ENCODE results near the gene HAUS7. TPM values are rescaled to one million over a fixed set of nuclear protein-coding genes. Genes with fewer than 3 reads are reported as not detected.

Gene HAUS7
- total and polyA plus RNA-seq, 2 of the 8 experiments (the other 6 are each of a cell fraction or from before 2014, with no cell fraction given), result 45.4 to 54.0 TPM

DNA sequence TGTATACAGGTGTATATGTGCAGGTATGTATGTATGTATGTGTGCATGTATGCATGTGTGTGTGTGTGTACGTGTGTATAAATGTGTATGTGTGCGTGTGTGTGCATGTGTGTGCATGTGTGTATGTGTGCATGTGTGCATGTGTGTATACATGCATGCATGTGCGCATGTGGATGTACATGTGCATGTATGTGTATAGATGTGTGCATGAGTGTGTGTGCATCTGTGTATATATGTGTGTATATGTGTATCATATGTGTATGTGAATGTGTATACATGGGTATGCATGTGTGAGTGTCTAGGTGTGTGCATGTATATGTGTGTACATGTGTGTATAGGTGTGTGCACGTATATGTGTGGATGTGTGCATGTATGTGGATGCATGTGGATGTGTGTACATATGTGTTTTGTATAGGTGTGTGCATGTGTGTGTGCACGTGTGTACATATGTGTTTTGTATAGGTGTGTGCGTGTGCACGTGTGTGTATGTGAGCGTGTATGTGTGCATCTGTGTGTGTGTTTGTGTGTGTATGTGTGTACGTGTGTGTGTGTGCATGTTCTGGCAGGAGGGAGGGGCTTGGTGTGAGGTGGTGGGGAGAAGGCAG is 30.4 kb upstream of the HAUS7 start:
- H3K4me2 ChIP-seq (ENCODE audit: insufficient read depth in 1 of 2, low read depth in 2 of 2, low read length in 2 of 2), result no peak overlapping the region
- FAIRE-seq (peak; percentile 36), DNase-seq (ENCODE audit: low read depth in 1 of 2, low spot score in 2 of 2) (no peak)
- peaks cover 0 to 4% of the 10 kb centered on the region in 2 experiments for H4K20me1 ChIP-seq (replicated peaks in 1 of 2; ENCODE audit: control insufficient read depth in 1 of 2, insufficient read depth in 2 of 2, low read length in 2 of 2)
- no peak overlapping the region for H3K18ac ChIP-seq (ENCODE audit: extremely low read depth, low read length)
- no peak overlapping the region for H2BK12ac ChIP-seq (ENCODE audit: low read depth, low read length)
- TF ChIP-seq SAP30 (IDR thresholded peaks at IDR 0.05; ENCODE audit: insufficient read depth, insufficient replicate concordance, low read length) (no peak), SP4 (IDR thresholded peaks at IDR 0.05; ENCODE audit: low read length) (no peak), PHF8 (conservative IDR thresholded peaks at IDR 0.05; ENCODE audit: low read depth, low read length) (no peak), ZNF274 (IDR thresholded peaks at IDR 0.05; ENCODE audit: borderline replicate concordance, extremely low read depth, low read length) (no peak), SRF (IDR thresholded peaks at IDR 0.05; ENCODE audit: low read depth, low read length) (no peak), POU5F1 (IDR thresholded peaks at IDR 0.05; ENCODE audit: low read depth, low read length) (no peak), RAD21 (IDR thresholded peaks at IDR 0.05 in 1 of 2, conservative IDR thresholded peaks at IDR 0.05 in 1 of 2; ENCODE audit: low read depth in 2 of 2, low read length in 2 of 2) (no peak), CBX5 (IDR thresholded peaks at IDR 0.05; ENCODE audit: low read depth, low read length) (no peak), KDM1A (IDR thresholded peaks at IDR 0.05; ENCODE audit: borderline replicate concordance, low read length) (no peak), TBP (IDR thresholded peaks at IDR 0.05; ENCODE audit: low read depth, low read length) (no peak), KDM5A (IDR thresholded peaks at IDR 0.05; ENCODE audit: low read length) (no peak), SP1 (IDR thresholded peaks at IDR 0.05; ENCODE audit: low read depth, low read length) (no peak)
- TF ChIP-seq, protein P1, sequence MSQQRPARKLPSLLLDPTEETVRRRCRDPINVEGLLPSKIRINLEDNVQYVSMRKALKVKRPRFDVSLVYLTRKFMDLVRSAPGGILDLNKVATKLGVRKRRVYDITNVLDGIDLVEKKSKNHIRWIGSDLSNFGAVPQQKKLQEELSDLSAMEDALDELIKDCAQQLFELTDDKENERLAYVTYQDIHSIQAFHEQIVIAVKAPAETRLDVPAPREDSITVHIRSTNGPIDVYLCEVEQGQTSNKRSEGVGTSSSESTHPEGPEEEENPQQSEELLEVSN (IDR thresholded peaks at IDR 0.05), result no peak
- no peaks in the 10 kb centered on the region for H3K9me3 ChIP-seq (ENCODE audit: insufficient read depth in 2 of 2, low read depth in 1 of 2, low read length in 1 of 2)
- no peak overlapping the region for H2BK20ac ChIP-seq (ENCODE audit: low read length)
- no peak overlapping the region for H3K23ac ChIP-seq (ENCODE audit: insufficient read length)
- no peaks in the 10 kb centered on the region for H3K79me2 ChIP-seq (ENCODE audit: control insufficient read depth in 1 of 2, insufficient read depth in 2 of 2, low read length in 2 of 2)
- H3K4me3 ChIP-seq (ENCODE audit: extremely low read depth in 1 of 4, insufficient read depth in 2 of 4, low read depth in 3 of 4, low read length in 4 of 4), result no peak overlapping the region
- H3K79me1 ChIP-seq (ENCODE audit: low read depth, low read length), result no peaks in the 10 kb centered on the region
- no peaks in the 10 kb centered on the region; a peak in 1 of 7 replicates for H3K4me1 ChIP-seq (replicated peaks in 1 of 4; ENCODE audit: control insufficient read depth in 3 of 4, insufficient read depth in 4 of 4, low read length in 3 of 4)
- no peaks in the 10 kb centered on the region for H3K36me3 ChIP-seq (ENCODE audit: control insufficient read depth in 2 of 4, insufficient read depth in 4 of 4, low read length in 3 of 4)
- H2BK15ac ChIP-seq (ENCODE audit: low read length), result no peak overlapping the region
- no peak overlapping the region for H2AK5ac ChIP-seq (ENCODE audit: low read depth, low read length)
- H3K27ac ChIP-seq (ENCODE audit: low read depth, low read length), result no peak overlapping the region
- no peak overlapping the region for H3K9ac ChIP-seq (replicated peaks in 1 of 4; ENCODE audit: extremely low read depth in 1 of 4, low read depth in 3 of 4, low read length in 3 of 4)
- no peaks in the 10 kb centered on the region for H3K27me3 ChIP-seq (replicated peaks in 1 of 4; ENCODE audit: control insufficient read depth in 3 of 4, extremely low read depth in 1 of 4, insufficient read depth in 3 of 4, low read length in 3 of 4)
- peaks cover 2% of the 10 kb centered on the region; the same call in 1 of the 2 replicates for H3K23me2 ChIP-seq (ENCODE audit: low read depth, low read length)
- no peak overlapping the region for H2BK5ac ChIP-seq (ENCODE audit: low read depth, low read length)
- H3K4ac ChIP-seq (replicated peaks; ENCODE audit: insufficient read length, low read depth, low read length), result no peak overlapping the region
- no peak overlapping the region for H2BK120ac ChIP-seq (replicated peaks; ENCODE audit: low read depth, low read length)
- no peak overlapping the region for H4K91ac ChIP-seq (replicated peaks; ENCODE audit: insufficient read length, low read length)
- H3K14ac ChIP-seq (ENCODE audit: insufficient read length), result no peak overlapping the region
- 90% methylated on average over 9 of the region's 9 CpGs; no CpG with 5 or more reads in 1 of the 2 experiments for WGBS, 2 experiments (ENCODE audit: extremely low coverage in 1 of 2, insufficient coverage in 1 of 2, insufficient read length in 1 of 2, insufficient replicate concordance in 2 of 2, low coverage in 1 of 2, low lambda C conversion rate in 2 of 2, missing lambda C conversion rate in 1 of 2)
- ChIA-PET POLR2A (ENCODE audit: partially characterized antibody) (no interaction called here), CTCF (ENCODE audit: partially characterized antibody) (interaction anchor here (0.8 to 1.3 kb wide), 4 partner anchors 8 to 167 kb away, joined by 3 to 4 read pairs (median 3); no protein-coding TSS in a partner anchor)
- no peak overlapping the region for H3K56ac ChIP-seq (replicated peaks; ENCODE audit: insufficient read length, low read depth, low read length)
- no peak overlapping the region for H2AFZ ChIP-seq (ENCODE audit: low read length)
- H4K8ac ChIP-seq (ENCODE audit: extremely low read depth, insufficient read depth, low read length), result no peak overlapping the region
- H4K5ac ChIP-seq (ENCODE audit: insufficient read length, low read depth, low read length), result no peak overlapping the region
